GM19240 (cell line): ENCODE measurements around the gene CERS6.

Experiments
- DNase-seq: peaks from one replicate; pipeline ENCODE4 v3.0.0; 2011; ENCODE audit warnings: low spot score; ENCODE audit not compliant: insufficient read length

The CERS6 gene

DNA sequence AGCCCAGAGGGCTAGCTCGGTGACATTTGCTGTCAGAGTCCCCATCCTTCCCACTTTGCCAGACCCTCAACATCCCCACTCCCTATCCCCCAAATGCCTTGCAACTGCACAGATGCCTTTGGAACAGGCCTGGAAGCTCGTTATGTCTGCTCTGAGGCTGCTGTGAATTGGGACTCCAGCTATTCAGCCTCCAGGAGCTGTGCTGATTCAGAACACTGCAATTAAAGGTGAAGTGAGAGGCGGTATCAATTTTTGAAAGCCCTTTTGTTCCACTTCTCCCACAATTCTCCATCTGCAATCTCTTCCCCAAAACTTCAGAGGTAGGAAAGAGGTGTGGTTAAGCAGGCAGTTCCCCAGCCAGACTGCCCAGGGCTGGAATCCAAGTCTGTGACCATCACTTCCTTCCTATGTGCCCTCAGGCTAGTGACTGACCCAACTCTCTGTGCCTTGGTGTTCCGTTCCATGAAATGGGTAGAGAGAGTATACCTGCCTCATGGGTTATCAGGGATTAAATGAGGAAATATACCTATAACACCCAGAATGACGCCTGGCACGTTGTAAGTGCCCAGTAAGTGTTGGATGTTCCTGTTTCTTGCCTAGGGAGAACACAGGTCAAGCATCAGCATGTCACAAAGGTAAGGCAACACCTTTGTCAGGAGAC, 363.9 kb downstream of the CERS6 start:
- no peak for DNase-seq

DNA sequence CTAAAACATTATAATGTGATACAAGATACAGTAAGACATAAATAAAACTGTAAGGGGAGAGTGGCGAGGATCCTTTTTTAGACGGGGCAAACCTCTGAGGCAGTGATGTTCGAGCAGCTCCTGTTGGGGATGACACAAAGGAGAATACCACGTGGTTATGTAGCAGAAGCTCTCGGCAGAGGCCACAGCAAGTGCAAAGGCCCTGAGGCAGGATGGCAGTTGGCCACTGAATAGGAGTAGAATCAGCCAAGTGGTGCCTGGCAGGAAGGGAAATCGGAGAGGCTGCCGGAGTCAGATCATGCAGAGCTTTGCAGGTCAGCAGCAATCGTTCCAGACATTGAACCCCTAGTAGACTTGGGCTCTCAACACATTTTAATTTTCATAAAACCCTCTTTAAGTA, 365.5 kb downstream of the CERS6 start:
- DNase-seq, result no peak

DNA sequence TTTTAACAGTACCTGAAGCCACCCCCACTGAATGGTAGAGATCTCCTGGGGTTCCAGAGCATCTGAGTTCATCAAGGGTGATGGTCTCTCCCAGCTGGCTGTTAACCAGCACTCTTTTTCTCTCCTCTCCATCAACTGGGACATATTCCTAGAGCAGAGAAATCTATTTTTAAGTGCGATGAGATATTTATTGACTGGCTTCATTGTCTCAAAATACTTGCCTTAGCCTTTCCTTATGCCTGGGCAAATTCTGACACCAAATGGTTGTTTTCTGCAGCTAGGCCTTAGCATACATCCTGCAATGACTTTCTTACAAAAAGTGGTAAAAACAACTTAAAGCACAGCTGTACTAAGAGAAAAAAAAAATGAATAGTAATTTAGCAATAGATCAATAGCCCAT, 365.9 kb downstream of the CERS6 start:
- no peak for DNase-seq
